PFSK-1 (cell line): ENCODE data around the gene ALOX5AP.

Source experiments
- FOXP2 ChIP-seq: optimal IDR thresholded peaks from 2 replicates; pipeline ENCODE3; 2011; ENCODE audit warnings: borderline replicate concordance, control low read depth, inconsistent platforms; ENCODE audit not compliant: insufficient read depth; ENCODE audit errors: extremely low read length, extremely low read depth
- POLR2AphosphoS5 ChIP-seq: IDR thresholded peaks from 2 replicates; pipeline ENCODE4 v1.6.1; 2012; ENCODE audit warnings: low read depth, mild to moderate bottlenecking, control low read depth, low read length, moderate library complexity
- SIN3A ChIP-seq: IDR thresholded peaks from 2 replicates; pipeline ENCODE4 v1.6.1; 2012; ENCODE audit warnings: mild to moderate bottlenecking, low read length, moderate library complexity, borderline replicate concordance; ENCODE audit not compliant: insufficient read depth
- TAF1 ChIP-seq: IDR thresholded peaks from 2 replicates; pipeline ENCODE4 v1.6.1; 2012; ENCODE audit warnings: low read length, control low read depth, borderline replicate concordance; ENCODE audit not compliant: insufficient read depth
- TF ChIP-seq, protein P1 (sequence below), 2 experiments: IDR thresholded peaks; 2 replicates each; pipeline versions ENCODE4 v1.6.1 to v1.8.0; 2011 to 2012; ENCODE audit warnings: low read depth in 2 of 2, low read length in 2 of 2, control low read depth in 1 of 2, inconsistent platforms in 1 of 2, mild to moderate bottlenecking in 1 of 2, moderate library complexity in 1 of 2; ENCODE audit not compliant: insufficient read depth in 1 of 2

The ALOX5AP gene

DNA sequence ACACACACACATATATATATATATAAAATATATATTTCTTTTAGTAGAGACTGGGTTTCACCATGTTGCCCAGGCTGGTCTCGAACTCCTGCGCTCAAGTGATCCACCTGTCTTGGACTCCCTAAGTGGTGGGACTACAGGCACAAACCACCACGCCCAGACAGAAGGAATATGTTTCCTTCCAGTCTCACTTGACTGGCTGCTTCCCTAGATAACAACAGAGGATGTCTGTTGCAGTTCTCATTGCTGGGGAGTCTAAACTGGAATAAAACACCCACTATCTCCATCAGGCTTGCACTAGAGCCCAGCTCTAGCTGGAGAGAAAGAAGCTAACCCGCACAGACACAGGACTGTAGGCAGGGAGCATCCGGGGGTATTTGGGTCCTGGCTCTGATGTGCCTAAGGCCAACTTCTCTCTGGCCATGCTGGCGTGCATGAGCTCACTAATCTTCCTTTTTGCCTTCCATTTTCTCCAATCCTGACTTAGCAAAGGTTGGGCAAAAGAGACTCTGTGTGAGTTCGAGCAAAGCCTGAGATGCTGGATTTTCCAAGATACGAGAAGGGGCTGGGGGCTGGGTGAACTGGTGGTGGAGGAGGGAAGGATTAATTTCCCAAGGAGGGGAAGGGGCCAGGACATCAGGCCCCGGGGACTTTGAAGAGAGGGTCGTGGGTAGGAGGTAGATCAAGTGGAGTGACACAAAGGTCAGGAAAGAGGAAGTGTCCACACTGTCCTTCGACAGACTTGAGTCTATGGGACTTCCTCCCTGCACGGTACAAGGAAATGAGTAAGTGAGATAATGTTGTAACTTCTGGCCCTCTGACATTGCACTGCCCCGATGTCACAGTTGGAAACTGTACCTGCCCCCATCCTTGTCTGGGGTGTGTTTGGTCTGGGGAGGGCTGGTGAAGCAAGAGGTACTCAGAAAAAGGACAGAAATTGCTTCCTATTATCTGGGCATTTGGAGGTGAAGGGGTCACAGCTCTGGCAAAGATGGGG is 22.5 kb upstream of the ALOX5AP start:
- no peak for TF ChIP-seq FOXP2

DNA sequence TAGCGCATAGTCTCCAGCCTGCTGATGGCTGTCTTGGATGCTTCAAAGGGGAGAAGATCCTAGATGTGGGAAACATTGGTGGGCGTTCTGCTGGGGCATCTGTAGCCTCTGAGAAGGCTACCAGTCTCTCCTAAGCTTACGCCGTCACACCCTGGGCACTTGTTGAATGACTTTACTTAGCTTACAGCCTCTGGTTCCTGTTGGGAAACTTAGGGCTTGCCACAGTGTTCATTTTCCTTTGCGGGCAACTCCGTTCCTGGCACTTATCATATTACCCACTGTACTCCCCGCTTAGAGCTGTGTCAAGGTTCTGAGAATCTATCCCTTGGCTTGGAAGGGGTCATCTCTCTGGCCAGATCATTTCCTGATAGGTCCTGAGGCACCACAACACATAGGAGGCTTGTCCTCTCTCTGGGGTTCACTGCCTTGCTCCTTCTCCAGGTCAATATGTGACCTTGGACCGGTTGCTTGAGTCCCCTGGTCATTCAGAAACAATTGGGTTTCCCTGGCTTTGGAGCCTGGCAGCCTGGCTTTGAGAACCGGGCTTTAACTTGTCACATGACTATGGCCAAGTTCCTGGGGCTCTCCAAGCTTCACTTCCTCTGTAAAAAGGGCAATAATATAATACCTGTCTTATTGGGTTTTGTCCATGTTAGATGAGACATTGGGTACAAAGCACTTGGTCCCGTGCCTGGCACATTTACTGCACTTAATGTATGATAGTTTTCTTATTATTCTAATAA is 20.5 kb upstream of the ALOX5AP start:
- TF ChIP-seq, protein P1, sequence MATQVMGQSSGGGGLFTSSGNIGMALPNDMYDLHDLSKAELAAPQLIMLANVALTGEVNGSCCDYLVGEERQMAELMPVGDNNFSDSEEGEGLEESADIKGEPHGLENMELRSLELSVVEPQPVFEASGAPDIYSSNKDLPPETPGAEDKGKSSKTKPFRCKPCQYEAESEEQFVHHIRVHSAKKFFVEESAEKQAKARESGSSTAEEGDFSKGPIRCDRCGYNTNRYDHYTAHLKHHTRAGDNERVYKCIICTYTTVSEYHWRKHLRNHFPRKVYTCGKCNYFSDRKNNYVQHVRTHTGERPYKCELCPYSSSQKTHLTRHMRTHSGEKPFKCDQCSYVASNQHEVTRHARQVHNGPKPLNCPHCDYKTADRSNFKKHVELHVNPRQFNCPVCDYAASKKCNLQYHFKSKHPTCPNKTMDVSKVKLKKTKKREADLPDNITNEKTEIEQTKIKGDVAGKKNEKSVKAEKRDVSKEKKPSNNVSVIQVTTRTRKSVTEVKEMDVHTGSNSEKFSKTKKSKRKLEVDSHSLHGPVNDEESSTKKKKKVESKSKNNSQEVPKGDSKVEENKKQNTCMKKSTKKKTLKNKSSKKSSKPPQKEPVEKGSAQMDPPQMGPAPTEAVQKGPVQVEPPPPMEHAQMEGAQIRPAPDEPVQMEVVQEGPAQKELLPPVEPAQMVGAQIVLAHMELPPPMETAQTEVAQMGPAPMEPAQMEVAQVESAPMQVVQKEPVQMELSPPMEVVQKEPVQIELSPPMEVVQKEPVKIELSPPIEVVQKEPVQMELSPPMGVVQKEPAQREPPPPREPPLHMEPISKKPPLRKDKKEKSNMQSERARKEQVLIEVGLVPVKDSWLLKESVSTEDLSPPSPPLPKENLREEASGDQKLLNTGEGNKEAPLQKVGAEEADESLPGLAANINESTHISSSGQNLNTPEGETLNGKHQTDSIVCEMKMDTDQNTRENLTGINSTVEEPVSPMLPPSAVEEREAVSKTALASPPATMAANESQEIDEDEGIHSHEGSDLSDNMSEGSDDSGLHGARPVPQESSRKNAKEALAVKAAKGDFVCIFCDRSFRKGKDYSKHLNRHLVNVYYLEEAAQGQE (IDR thresholded peaks at IDR 0.05; ENCODE audit: insufficient read depth in 1 of 2, low read depth in 2 of 2, low read length in 2 of 2) = no peak
- TF ChIP-seq FOXP2 (no peak), POLR2AphosphoS5 (no peak)

DNA sequence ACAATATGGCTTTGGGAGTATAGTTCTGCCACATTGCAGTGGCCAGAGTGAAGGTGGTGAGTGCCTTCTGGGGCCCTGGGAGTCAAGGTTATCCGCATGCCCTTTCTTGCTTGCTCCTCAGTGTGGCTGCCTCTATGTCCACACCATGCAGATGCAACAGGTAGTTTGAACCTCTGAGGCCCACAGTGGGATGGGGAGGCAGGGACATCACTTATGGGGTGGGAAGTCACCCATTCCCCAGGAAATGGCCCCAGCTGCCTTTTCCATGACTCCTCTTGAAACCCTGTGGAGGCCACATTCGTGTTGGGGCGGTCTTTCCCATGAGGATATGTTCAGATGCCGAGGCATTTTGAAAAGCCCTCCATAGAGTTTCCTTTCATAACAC is 20.0 kb upstream of the ALOX5AP start:
- TF ChIP-seq TAF1 (no peak), SIN3A (no peak)

DNA sequence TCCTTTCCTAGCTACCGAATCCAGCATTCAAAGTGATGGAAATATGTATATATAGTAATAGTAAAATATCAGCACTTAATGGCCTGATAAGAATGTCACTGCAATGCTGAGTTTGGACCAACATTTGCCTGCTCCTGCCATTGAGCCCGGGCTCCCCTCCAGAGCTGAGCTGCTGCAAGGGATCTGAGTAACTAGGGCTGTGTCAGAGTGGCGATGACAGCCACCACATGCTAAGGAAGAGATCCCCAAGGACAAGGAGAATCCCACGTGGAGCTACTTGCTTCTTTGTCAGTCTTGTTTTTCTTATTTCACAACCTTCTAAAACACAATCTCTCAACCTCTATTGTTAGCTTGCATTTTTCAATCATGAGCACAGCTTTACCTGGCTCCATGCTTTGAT is 19.5 kb upstream of the ALOX5AP start:
- TF ChIP-seq POLR2AphosphoS5 (no peak), SIN3A (no peak), FOXP2 (no peak), TAF1 (no peak)
- TF ChIP-seq, protein P1 (IDR thresholded peaks at IDR 0.05; ENCODE audit: insufficient read depth in 1 of 2, low read depth in 2 of 2, low read length in 2 of 2) = no peak

DNA sequence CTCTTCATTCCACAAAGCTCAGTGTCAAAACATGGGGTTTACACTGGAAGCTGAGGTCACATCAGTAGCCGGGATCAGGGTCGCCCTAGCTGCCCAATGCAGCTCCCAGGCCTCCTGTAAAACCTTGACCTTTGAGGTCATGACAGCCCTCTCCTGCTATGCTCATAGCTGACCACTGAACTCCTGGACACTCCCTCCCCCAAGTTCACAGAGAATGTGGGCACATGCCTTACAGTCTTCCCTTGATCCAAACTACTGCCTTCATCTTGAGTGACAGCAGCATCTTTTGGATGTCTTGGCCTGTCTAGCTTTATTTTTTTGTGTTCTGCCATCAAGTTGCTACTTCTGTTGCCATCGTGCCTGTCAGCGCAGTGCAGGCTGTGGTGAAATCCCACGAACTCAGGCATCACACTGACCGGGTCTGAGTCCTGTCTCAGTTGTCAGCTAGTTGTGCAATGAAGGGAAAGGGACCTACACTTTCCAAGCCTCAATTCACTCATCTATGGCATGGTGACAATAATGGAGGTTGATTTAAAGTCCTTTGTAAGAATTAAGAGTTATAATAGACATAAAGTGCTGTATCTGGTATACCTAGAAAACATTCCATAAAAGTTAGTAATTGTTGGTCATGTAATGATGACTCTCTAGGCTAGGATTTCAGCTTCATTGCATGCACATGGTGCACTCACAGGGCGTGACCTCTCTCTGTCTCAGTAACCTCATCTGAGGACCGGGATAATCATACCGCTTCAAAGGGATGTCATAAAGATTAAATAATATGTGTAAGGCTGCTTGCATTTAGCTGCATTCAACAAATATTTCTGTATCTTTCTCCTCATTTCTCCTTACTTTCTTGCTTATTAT is 16.4 kb upstream of the ALOX5AP start:
- TF ChIP-seq SIN3A = no peak
- TF ChIP-seq POLR2AphosphoS5 = no peak
- no peak for TF ChIP-seq FOXP2
- TF ChIP-seq, protein P1 (IDR thresholded peaks at IDR 0.05; ENCODE audit: insufficient read depth in 1 of 2, low read depth in 2 of 2, low read length in 2 of 2) = no peak
- no peak for TF ChIP-seq TAF1

DNA sequence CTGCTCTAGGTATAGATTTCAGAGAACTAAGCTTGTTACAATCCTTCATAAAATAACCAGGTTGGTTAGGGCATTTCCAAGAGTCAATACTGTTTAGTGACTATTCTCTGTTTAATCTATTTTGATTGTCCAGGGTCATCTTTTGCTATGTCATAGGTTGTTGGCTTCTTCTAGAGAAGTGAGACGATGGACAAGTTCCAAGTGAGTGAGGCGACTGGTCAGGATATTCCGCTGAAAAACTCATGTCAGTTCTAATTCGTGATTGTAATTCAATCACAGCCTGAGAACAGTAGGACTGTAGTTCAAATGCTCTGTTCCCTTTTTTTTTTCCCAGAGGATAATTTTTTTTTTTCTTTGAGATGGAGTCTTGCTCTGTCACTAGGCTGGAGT is 15.8 kb upstream of the ALOX5AP start:
- TF ChIP-seq FOXP2 (no peak), TAF1 (no peak), POLR2AphosphoS5 (no peak), SIN3A (no peak)
- TF ChIP-seq, protein P1 (IDR thresholded peaks at IDR 0.05; ENCODE audit: insufficient read depth in 1 of 2, low read depth in 2 of 2, low read length in 2 of 2) = no peak
